ENCODE measurements around the gene NPFFR2. TPM values are rescaled to one million over a fixed set of nuclear protein-coding genes. Genes with fewer than 3 reads are reported as not detected.

Gene NPFFR2
- total RNA-seq, 1 donor from 2014 or later: not detected

GRCh38 chr4:72186714-72187113 lies 154.9 kb downstream of the NPFFR2 start:
- no peak overlapping the region for H3K4me3 Mint-ChIP-seq
- no peak for DNase-seq (ENCODE audit: low spot score in 2 of 2, unreplicated experiment in 2 of 2)
- H3K36me3 Mint-ChIP-seq: no peaks in the 10 kb centered on the region
- TF ChIP-seq CTCF (IDR thresholded peaks at IDR 0.05; ENCODE audit: unreplicated experiment): no peak
- no peaks in the 10 kb centered on the region for H3K27me3 Mint-ChIP-seq (ENCODE audit: low read depth)
- no peaks in the 10 kb centered on the region for H3K4me1 Mint-ChIP-seq
- no peaks in the 10 kb centered on the region for H3K9me3 Mint-ChIP-seq
- no peak overlapping the region for H3K27ac Mint-ChIP-seq

GRCh38 chr4:72194046-72194445 lies 162.2 kb downstream of the NPFFR2 start:
- Mint-ChIP-seq H3K27ac (no peak overlapping the region), H3K9me3 (peaks cover 9% of the 10 kb centered on the region), H3K4me1 (no peaks in the 10 kb centered on the region), H3K36me3 (no peaks in the 10 kb centered on the region), H3K4me3 (no peak overlapping the region), H3K27me3 (ENCODE audit: low read depth) (no peaks in the 10 kb centered on the region)
- TF ChIP-seq CTCF (IDR thresholded peaks at IDR 0.05; ENCODE audit: unreplicated experiment): no peak
- no peak for DNase-seq (ENCODE audit: low spot score in 2 of 2, unreplicated experiment in 2 of 2)

GRCh38 chr4:72194453-72194852 lies 162.7 kb downstream of the NPFFR2 start:
- Mint-ChIP-seq H3K4me1 (no peaks in the 10 kb centered on the region), H3K36me3 (no peaks in the 10 kb centered on the region), H3K9me3 (peaks cover 9% of the 10 kb centered on the region), H3K27me3 (ENCODE audit: low read depth) (no peaks in the 10 kb centered on the region), H3K4me3 (no peak overlapping the region), H3K27ac (no peak overlapping the region)
- no peak for TF ChIP-seq CTCF (IDR thresholded peaks at IDR 0.05; ENCODE audit: unreplicated experiment)
- no peak for DNase-seq (ENCODE audit: low spot score in 2 of 2, unreplicated experiment in 2 of 2)

Other genes starting within 250 kb of the NPFFR2 start
- not detected in 3 replicates for gene GC, start 247.9 kb upstream of the NPFFR2 start, total RNA-seq